Sigmoid colon (tissue), 7 donors: ENCODE measurements around the gene EXOC6B. TPM values are rescaled to one million over a fixed set of nuclear protein-coding genes. Genes with fewer than 3 reads are reported as not detected.

Experiments
- DNase-seq: peaks from one replicate; pipeline ENCODE4 v3.0.0-alpha.2; 2019
- H3K27ac ChIP-seq, 4 donors: fragments of 200-600 bp; sonication (generic); one replicate each; pipeline ENCODE4 v1.5.1; 2016 to 2019; ENCODE audit warnings: mild to moderate bottlenecking in 1 of 4
- H3K27me3 ChIP-seq, 3 donors: fragments of 200-600 bp; sonication (generic); one replicate each; pipeline ENCODE4 v1.5.1; 2019; ENCODE audit warnings: mild to moderate bottlenecking in 1 of 3
- H3K36me3 ChIP-seq, 4 donors: fragments of 200-600 bp; sonication (generic); one replicate each; pipeline ENCODE4 v1.5.1; 2016 to 2019
- H3K4me1 ChIP-seq, 4 donors: fragments of 200-600 bp; sonication (generic); one replicate each; pipeline ENCODE4 v1.5.1; 2017 to 2019
- H3K4me3 ChIP-seq, 4 donors: fragments of 200-600 bp; sonication (generic); one replicate each; pipeline ENCODE4 v1.5.1; 2017 to 2019; ENCODE audit warnings: mild to moderate bottlenecking in 2 of 4, moderate library complexity in 1 of 4
- H3K9me3 ChIP-seq, 4 donors: fragments of 200-600 bp in 3 of 4; sonication (generic) in 3 of 4; one replicate each; pipeline versions ENCODE4 v1.5.1 to v1.6.1; 2013 to 2019
- CTCF ChIP-seq, 4 experiments: fragments of 450-650 bp in 3 of 4; fragments of 200-600 bp in 1 of 4; IDR thresholded peaks; one replicate each; pipeline ENCODE4 v1.5.1; 2016 to 2019; ENCODE audit warnings: antibody characterized with exemption in 4 of 4, mild to moderate bottlenecking in 3 of 4, moderate library complexity in 2 of 4
- EP300 ChIP-seq, 4 donors: sonication (generic); formaldehyde crosslinking; IDR thresholded peaks; one replicate each; pipeline ENCODE4 v1.6.1; 2017; ENCODE audit warnings: antibody characterized with exemption in 4 of 4
- POLR2A ChIP-seq, 2 donors: fragments of 450-650 bp; IDR thresholded peaks; one replicate each; pipeline ENCODE4 v1.6.1; 2016; ENCODE audit warnings: antibody characterized with exemption in 2 of 2, mild to moderate bottlenecking in 2 of 2, moderate library complexity in 2 of 2
- POLR2AphosphoS5 ChIP-seq, 4 donors: sonication (generic); formaldehyde crosslinking; IDR thresholded peaks; one replicate each; pipeline ENCODE4 v1.6.1; 2017; ENCODE audit warnings: antibody characterized with exemption in 4 of 4
- WGBS, 2 donors: extraction: QIAGEN DNeasy Blood & Tissue Kit; methylation state at CpG; one replicate each; pipeline ENCODE4 v1.1.7; 2013; 5-methylcytosine and 5-hydroxymethylcytosine counted together
- intact Hi-C: fragments of 100-400 bp; cut with DNase I; formaldehyde crosslinking; loops from one replicate; pipeline ENCODE4 v1.15.1; 2023
- polyA plus RNA-seq, 3 donors: library from polyadenylated mRNA; stranded (reverse); fragments of 200-250 nt; gene quantifications; one replicate each; pipeline ENCODE4 v1.2.3, GENCODE V29; 2013
- total RNA-seq, 4 donors: library from RNA; depleted of rRNA; stranded (reverse); fragments of >200 nt; gene quantifications; one replicate each; pipeline ENCODE4 v1.1.0, GENCODE V29; 2016
- donor health status: healthy with polysubstance abuse.
- donor health status: Bipolar disorder and iron deficiency.
- donor health status: healthy.

Gene EXOC6B
- total and polyA plus RNA-seq, 7 donors, result 5.0 to 46.1 (median 25.3) TPM

DNA sequence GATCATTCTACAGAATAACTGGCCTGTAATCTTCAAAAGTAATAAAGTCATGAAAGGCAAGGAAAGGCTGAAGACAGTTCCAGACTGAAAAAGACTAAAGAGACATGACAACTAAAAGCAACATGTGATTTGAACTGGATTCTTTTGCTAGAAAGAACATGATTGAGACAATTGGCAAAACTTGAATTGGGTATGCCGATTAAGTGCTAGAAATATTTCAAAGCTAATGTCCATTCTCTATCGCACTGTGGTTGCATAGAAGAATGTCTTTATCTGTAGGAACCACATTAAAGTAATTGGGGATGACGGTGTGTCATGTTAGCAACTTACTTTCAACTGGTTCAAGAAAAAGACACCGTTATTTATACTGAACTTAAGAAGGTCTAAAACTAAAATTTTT lies 98.5 kb downstream of the EXOC6B start:
- Histone ChIP-seq H3K4me3 (no peak overlapping the region), H3K4me1 (peaks cover 0 to 14% (median 7%) of the 10 kb centered on the region in 4 donors), H3K27ac (no peak overlapping the region), H3K9me3 (no peaks in the 10 kb centered on the region), H3K36me3 (peaks cover 0 to 5% (median 0%) of the 10 kb centered on the region in 4 donors), H3K27me3 (no peaks in the 10 kb centered on the region)
- DNase-seq, result no peak
- intact Hi-C loops, result no loop called here
- no peak for TF ChIP-seq CTCF (IDR thresholded peaks at IDR 0.05)
- WGBS, 2 donors, result 97% methylated on average over 4 of the region's 4 CpGs

DNA sequence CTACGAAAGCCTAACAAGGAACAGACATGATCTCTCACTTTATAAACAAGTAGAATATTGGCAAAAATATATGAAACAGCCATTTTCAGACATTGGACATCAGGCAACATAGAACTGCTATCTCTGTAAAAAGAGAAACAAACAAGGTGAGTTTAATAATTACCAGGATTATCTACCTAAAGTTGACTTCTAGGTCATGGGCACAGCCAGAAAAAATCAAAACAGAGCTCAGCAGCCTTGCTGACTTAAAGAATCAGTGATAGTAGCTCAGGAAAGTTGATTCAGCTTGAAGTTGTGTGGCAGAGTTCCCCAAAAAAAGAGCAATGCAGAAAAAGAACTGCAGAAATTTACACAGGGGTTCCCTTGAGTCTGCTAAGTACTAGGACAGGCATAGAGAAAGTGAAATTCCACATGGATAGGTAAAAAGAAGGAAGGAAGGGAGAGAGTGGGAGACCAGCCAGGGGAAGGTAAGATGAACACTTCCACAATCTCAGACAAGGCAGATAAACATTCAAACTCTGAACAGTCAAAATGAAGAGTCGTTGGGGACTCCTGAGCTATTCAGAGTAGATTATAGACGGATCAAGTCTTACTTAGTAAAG lies 102.0 kb downstream of the EXOC6B start:
- no peak overlapping the region for H3K27ac ChIP-seq
- H3K4me1 ChIP-seq, result peaks cover 0 to 14% (median 9%) of the 10 kb centered on the region in 4 donors
- H3K36me3 ChIP-seq, result no peaks in the 10 kb centered on the region
- no peak for DNase-seq
- intact Hi-C loops, result no loop called here
- TF ChIP-seq POLR2A (IDR thresholded peaks at IDR 0.05) (no peak), CTCF (IDR thresholded peaks at IDR 0.05) (no peak), POLR2AphosphoS5 (IDR thresholded peaks at IDR 0.05) (no peak), EP300 (IDR thresholded peaks at IDR 0.05) (no peak)
- H3K27me3 ChIP-seq, result no peaks in the 10 kb centered on the region
- H3K9me3 ChIP-seq, result no peaks in the 10 kb centered on the region
- no peak overlapping the region for H3K4me3 ChIP-seq
- WGBS, 2 donors, result 53 to 73% methylated on average over 3 of the region's 3 CpGs

DNA sequence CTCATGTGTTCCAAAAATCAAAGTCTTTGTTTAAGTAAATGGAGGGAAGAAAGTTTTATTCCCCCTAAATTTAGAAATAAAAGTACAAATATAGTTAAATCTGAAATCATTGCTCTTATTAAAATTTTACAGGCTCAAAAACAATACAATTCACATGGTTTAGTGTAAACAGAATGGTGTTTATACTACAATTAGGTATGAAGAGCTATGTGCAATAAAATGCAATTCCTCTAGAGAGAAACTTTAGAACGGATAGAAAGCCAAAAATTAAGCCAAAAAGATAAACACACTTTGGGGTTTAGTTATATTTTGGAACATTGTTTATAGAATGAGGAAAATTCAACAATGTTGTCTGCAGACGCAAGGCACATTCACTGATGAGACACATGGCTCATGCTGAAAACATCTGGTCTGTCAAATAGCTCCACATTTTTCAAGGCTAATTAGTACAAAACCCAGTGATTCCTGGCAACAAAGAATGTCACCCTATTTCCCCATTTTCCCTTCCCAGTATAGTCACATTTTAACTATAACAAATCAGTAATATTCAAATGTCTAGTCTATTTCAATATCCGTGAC lies 103.3 kb downstream of the EXOC6B start:
- Histone ChIP-seq H3K27me3 (no peaks in the 10 kb centered on the region), H3K4me1 (peaks cover 0 to 14% (median 9%) of the 10 kb centered on the region in 4 donors), H3K36me3 (peaks cover 0 to 4% (median 0%) of the 10 kb centered on the region in 4 donors), H3K4me3 (no peak overlapping the region), H3K27ac (no peak overlapping the region), H3K9me3 (no peaks in the 10 kb centered on the region)
- intact Hi-C loops, result no loop called here
- no peak for DNase-seq
- 45 to 73% methylated on average over 3 of the region's 3 CpGs for WGBS, 2 donors
- TF ChIP-seq EP300 (IDR thresholded peaks at IDR 0.05) (no peak), POLR2A (IDR thresholded peaks at IDR 0.05) (no peak), POLR2AphosphoS5 (IDR thresholded peaks at IDR 0.05) (no peak), CTCF (IDR thresholded peaks at IDR 0.05) (no peak)

DNA sequence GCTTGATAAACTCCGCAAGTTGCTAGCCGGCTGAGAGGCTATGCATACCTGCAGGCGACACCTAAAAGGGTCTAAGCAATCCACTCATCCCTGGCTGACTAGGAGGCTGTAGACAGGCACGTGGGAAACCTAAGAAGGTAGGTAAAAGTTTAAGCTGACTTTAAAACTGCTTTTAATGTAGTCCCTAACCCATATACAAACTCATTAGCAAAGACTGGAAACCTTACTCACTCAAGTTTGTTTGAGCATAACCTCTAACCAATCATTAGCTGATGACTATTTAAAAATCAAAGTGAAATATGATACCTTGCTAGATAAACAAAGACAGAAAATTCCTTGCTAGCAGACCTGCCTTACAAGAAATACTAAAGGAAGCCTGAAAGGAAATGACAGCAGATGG lies 106.4 kb downstream of the EXOC6B start:
- Histone ChIP-seq H3K9me3 (no peaks in the 10 kb centered on the region), H3K27me3 (no peaks in the 10 kb centered on the region), H3K27ac (no peak overlapping the region), H3K4me1 (peaks cover 0 to 14% (median 9%) of the 10 kb centered on the region in 4 donors), H3K36me3 (peaks cover 0 to 4% (median 0%) of the 10 kb centered on the region in 4 donors), H3K4me3 (no peak overlapping the region)
- DNase-seq, result no peak
- WGBS, 2 donors, result 74 to 79% methylated on average over 4 of the region's 4 CpGs
- intact Hi-C loops, result no loop called here
- TF ChIP-seq POLR2A (IDR thresholded peaks at IDR 0.05) (no peak), EP300 (IDR thresholded peaks at IDR 0.05) (no peak), CTCF (IDR thresholded peaks at IDR 0.05) (no peak), POLR2AphosphoS5 (IDR thresholded peaks at IDR 0.05) (no peak)

DNA sequence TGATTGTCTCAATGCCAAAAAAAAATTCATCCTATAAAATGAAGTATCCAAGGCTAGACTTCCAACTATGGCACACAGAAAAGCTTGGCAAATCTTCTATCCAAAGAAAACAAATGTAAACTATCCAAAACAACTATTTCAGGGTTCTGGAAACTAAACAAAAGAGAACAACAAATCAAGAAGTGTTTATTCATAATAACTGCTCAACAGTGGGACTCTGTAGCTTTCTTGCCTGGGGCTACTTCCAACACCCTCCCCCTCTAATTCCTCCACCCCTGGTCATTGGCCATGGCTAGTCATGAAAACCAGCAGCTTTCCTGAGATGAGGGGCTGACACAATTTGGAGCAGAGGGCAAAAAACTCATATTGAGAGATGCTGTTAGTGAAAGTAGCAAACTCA lies 107.0 kb downstream of the EXOC6B start:
- TF ChIP-seq POLR2A (IDR thresholded peaks at IDR 0.05) (no peak), POLR2AphosphoS5 (IDR thresholded peaks at IDR 0.05) (no peak), CTCF (IDR thresholded peaks at IDR 0.05) (no peak), EP300 (IDR thresholded peaks at IDR 0.05) (no peak)
- H3K9me3 ChIP-seq, result no peaks in the 10 kb centered on the region
- intact Hi-C loops, result no loop called here
- DNase-seq, result no peak
- no peaks in the 10 kb centered on the region for H3K27me3 ChIP-seq
- H3K4me1 ChIP-seq, result peaks cover 0 to 12% (median 9%) of the 10 kb centered on the region in 4 donors
- H3K36me3 ChIP-seq, result peaks cover 0 to 4% (median 0%) of the 10 kb centered on the region in 4 donors
- H3K27ac ChIP-seq, result no peak overlapping the region
- no peak overlapping the region for H3K4me3 ChIP-seq
